HepG2 (cell line): ENCODE data around the gene APOC3. TPM values are rescaled to one million over a fixed set of nuclear protein-coding genes. Genes with fewer than 3 reads are reported as not detected.

Experiments
- CENPT ChIP-seq: sonication (generic); formaldehyde crosslinking; IDR thresholded peaks from 2 replicates; pipeline ENCODE4 v1.8.0; 2022; ENCODE audit warnings: low read depth, mild to moderate bottlenecking, moderate library complexity, missing genetic modification reagents
- CREB1 ChIP-seq, 2 experiments: fragments of 450-650 bp in 1 of 2; IDR thresholded peaks; 2 replicates each; pipeline ENCODE4 v1.6.1; 2016 to 2017; ENCODE audit warnings: control low read depth in 1 of 2, mild to moderate bottlenecking in 1 of 2, missing compliant biosample characterization in 1 of 2, missing genetic modification characterization in 1 of 2
- E2F2 ChIP-seq: sonication (generic); formaldehyde crosslinking; IDR thresholded peaks from 2 replicates; pipeline ENCODE4 v1.4.0; 2020; ENCODE audit warnings: missing genetic modification reagents, borderline replicate concordance
- FOXM1 ChIP-seq: sonication (generic); formaldehyde crosslinking; IDR thresholded peaks from 2 replicates; pipeline ENCODE4 v1.5.0; 2020; ENCODE audit warnings: missing genetic modification reagents
- GZF1 ChIP-seq: sonication (generic); formaldehyde crosslinking; IDR thresholded peaks from 2 replicates; pipeline ENCODE4 v1.5.1; 2020; ENCODE audit warnings: mild to moderate bottlenecking, missing genetic modification reagents
- LCORL ChIP-seq, 2 experiments: fragments of 450-650 bp in 1 of 2; sonication (generic) in 1 of 2; formaldehyde crosslinking in 1 of 2; IDR thresholded peaks; 2 replicates each; pipeline versions ENCODE4 v1.5.0 to v1.6.1; 2017 to 2020; ENCODE audit warnings: antibody characterized with exemption in 1 of 2, missing genetic modification reagents in 1 of 2
- MATR3 ChIP-seq: sonication (generic); formaldehyde crosslinking; IDR thresholded peaks from 2 replicates; pipeline ENCODE4 v1.4.0; 2020; ENCODE audit warnings: missing genetic modification reagents
- MZF1 ChIP-seq: sonication (generic); formaldehyde crosslinking; IDR thresholded peaks from 2 replicates; pipeline ENCODE4 v1.8.1; 2023; ENCODE audit warnings: mild to moderate bottlenecking, missing genetic modification reagents, borderline replicate concordance
- NKX3-1 ChIP-seq: sonication (generic); formaldehyde crosslinking; IDR thresholded peaks from 2 replicates; pipeline ENCODE4 v1.5.0; 2020; ENCODE audit warnings: missing genetic modification reagents
- RARG ChIP-seq: sonication (generic); formaldehyde crosslinking; IDR thresholded peaks from 2 replicates; pipeline ENCODE4 v1.4.0; 2020; ENCODE audit warnings: low read depth, mild to moderate bottlenecking, missing genetic modification reagents
- SCMH1 ChIP-seq: sonication (generic); formaldehyde crosslinking; IDR thresholded peaks from 2 replicates; pipeline ENCODE4 v1.9.0; 2021; ENCODE audit warnings: missing genetic modification reagents, mild to moderate bottlenecking, borderline replicate concordance
- TCF12 ChIP-seq, 2 experiments: fragments of 450-650 bp in 1 of 2; sonication (generic) in 1 of 2; formaldehyde crosslinking in 1 of 2; IDR thresholded peaks; 2 replicates each; pipeline versions ENCODE4 v1.6.1 to v1.8.0; 2017 to 2022; ENCODE audit warnings: antibody characterized with exemption in 1 of 2, mild to moderate bottlenecking in 1 of 2, missing genetic modification reagents in 1 of 2, moderate library complexity in 1 of 2
- ZBTB21 ChIP-seq: sonication (generic); formaldehyde crosslinking; IDR thresholded peaks from 2 replicates; pipeline ENCODE4 v1.4.0; 2020; ENCODE audit warnings: missing genetic modification reagents
- ZBTB3 ChIP-seq: sonication (generic); formaldehyde crosslinking; IDR thresholded peaks from 2 replicates; pipeline ENCODE4 v1.4.0; 2020; ENCODE audit warnings: low read depth, mild to moderate bottlenecking, moderate library complexity, missing genetic modification reagents, borderline replicate concordance
- ZBTB38 ChIP-seq: sonication (generic); formaldehyde crosslinking; IDR thresholded peaks from 2 replicates; pipeline ENCODE4 v1.5.1; 2020; ENCODE audit warnings: mild to moderate bottlenecking, missing genetic modification reagents
- ZNF160 ChIP-seq: sonication (generic); formaldehyde crosslinking; IDR thresholded peaks from 2 replicates; pipeline ENCODE4 v1.8.0; 2022; ENCODE audit warnings: mild to moderate bottlenecking, inconsistent platforms, missing genetic modification reagents
- ZNF260 ChIP-seq: sonication (generic); formaldehyde crosslinking; IDR thresholded peaks from 2 replicates; pipeline ENCODE4 v1.4.0; 2020; ENCODE audit warnings: missing genetic modification reagents, low read depth, mild to moderate bottlenecking, borderline replicate concordance
- ZNF296 ChIP-seq: sonication (generic); formaldehyde crosslinking; conservative IDR thresholded peaks from 2 replicates; pipeline ENCODE4 v1.5.0; 2020; ENCODE audit warnings: mild to moderate bottlenecking, missing genetic modification reagents
- ZNF350 ChIP-seq: sonication (generic); formaldehyde crosslinking; IDR thresholded peaks from 2 replicates; pipeline ENCODE4 v1.4.0; 2020; ENCODE audit warnings: mild to moderate bottlenecking, low read depth, missing genetic modification reagents, borderline replicate concordance
- ZNF7 ChIP-seq: IDR thresholded peaks from 2 replicates; pipeline ENCODE4 v1.6.1; 2016; ENCODE audit warnings: missing biosample characterization, missing genetic modification reagents
- ZUFSP ChIP-seq: sonication (generic); formaldehyde crosslinking; IDR thresholded peaks from 2 replicates; pipeline ENCODE4 v1.9.0; 2021; ENCODE audit warnings: missing genetic modification reagents, mild to moderate bottlenecking, borderline replicate concordance
- polyA plus RNA-seq, 8 experiments: library from polyadenylated mRNA; depleted of rRNA in 3 of 8; stranded (reverse) in 7 of 8; unstranded in 1 of 8; fragments of >200 nt; fragmentation: Illumina TruSeq in 4 of 8; extraction: Trizol in 4 of 8; gene quantifications; 2 replicates each; pipeline versions ENCODE4 v1.2.1 to v1.2.3, GENCODE V29; 2011 to 2016; ENCODE audit warnings: low read depth in 4 of 8, missing spikeins in 1 of 8, mixed read lengths in 1 of 8; ENCODE audit not compliant: insufficient read depth in 1 of 8
- total RNA-seq, 5 experiments: library from RNA; depleted of rRNA; stranded (reverse); fragments of >200 nt; fragmentation: Illumina TruSeq; extraction: Trizol; gene quantifications; 2 replicates each; pipeline ENCODE4 v1.2.3, GENCODE V29; 2016; ENCODE audit warnings: low read depth in 1 of 5
- TF ChIP-seq, protein P1 (sequence below): sonication (generic); formaldehyde crosslinking; IDR thresholded peaks from 2 replicates; pipeline ENCODE4 v1.5.0; 2020; ENCODE audit warnings: missing genetic modification reagents
- TF ChIP-seq, protein P2 (sequence below): sonication (generic); formaldehyde crosslinking; IDR thresholded peaks from 2 replicates; pipeline ENCODE4 v1.8.1; 2023; ENCODE audit warnings: missing genetic modification reagents, mild to moderate bottlenecking, borderline replicate concordance

APOC3 gene
- total and polyA plus RNA-seq, 2 of the 13 experiments (the other 11 are each of a cell fraction or from before 2014, with no cell fraction given): 314 to 687 TPM

DNA sequence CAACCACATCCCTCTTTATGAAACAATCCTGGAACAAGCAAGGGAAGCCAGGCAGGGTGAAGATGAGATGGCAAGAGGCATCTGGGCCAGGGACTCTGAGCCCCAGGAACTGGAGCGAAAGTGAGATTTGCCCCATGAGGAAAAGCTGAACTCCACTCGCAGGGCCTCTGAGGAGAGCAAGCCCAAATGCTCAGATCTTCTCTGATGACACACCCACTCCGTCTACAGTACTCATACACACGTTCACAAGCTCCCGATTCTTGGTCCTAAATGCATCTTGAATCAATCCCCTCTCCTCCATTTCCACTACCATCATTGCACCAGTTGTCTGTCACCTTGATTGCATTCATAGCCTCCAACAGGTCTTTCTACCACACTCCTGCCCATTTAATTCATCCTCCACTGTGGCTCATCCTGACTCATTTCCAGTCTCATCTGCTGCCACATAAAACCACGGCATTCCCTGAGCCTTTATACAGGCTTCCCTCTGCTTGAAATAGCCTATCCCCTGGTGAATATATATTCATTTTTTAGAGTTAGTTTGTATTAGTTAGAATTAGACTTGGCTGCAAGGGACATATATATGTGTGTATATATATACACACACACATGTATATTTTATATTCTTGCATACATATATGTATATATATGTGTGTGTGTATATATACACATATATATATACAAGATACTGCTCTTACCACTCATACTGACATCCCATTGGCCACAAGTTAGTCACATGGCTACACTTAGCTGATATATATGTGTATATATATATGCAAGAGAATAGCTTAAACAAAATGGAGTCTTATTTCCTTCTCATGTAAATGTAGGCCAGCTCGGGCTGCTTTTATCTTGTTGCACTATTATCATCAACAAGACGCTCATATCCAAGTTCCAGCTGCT is 36.6 kb upstream of the APOC3 start (continued):
- TF ChIP-seq ZBTB3 (CRISPR knock-in tag): no peak
- TF ChIP-seq TCF12 (IDR thresholded peaks at IDR 0.05): no peak
- TF ChIP-seq TCF12 (CRISPR knock-in tag; IDR thresholded peaks at IDR 0.05): 0 out of 2 replicates have a peak, but pooled peaks have one; percentile 5
- no peak for TF ChIP-seq RARG
- no peak for TF ChIP-seq SCMH1 (CRISPR knock-in tag)
- no peak for TF ChIP-seq ZUFSP (CRISPR knock-in tag)
- TF ChIP-seq ZNF160 (CRISPR knock-in tag): no peak
- no peak for TF ChIP-seq MATR3
- TF ChIP-seq ZNF350 (CRISPR knock-in tag): 0 out of 2 replicates have a peak, but pooled peaks have one; percentile 5
- no peak for TF ChIP-seq ZNF260 (CRISPR knock-in tag)
- TF ChIP-seq E2F2: 0 out of 2 replicates have a peak, but pooled peaks have one; percentile 36
- no peak for TF ChIP-seq ZNF7 (CRISPR knock-in tag)
- TF ChIP-seq, protein P1, sequence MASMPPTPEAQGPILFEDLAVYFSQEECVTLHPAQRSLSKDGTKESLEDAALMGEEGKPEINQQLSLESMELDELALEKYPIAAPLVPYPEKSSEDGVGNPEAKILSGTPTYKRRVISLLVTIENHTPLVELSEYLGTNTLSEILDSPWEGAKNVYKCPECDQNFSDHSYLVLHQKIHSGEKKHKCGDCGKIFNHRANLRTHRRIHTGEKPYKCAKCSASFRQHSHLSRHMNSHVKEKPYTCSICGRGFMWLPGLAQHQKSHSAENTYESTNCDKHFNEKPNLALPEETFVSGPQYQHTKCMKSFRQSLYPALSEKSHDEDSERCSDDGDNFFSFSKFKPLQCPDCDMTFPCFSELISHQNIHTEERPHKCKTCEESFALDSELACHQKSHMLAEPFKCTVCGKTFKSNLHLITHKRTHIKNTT (CRISPR knock-in tag): no peak
- TF ChIP-seq, protein P2, sequence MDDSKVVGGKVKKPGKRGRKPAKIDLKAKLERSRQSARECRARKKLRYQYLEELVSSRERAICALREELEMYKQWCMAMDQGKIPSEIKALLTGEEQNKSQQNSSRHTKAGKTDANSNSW (CRISPR knock-in tag): 0 out of 2 replicates have a peak, but pooled peaks have one; percentile 6
- TF ChIP-seq ZNF296 (CRISPR knock-in tag): no peak
- TF ChIP-seq GZF1 (CRISPR knock-in tag): no peak
- TF ChIP-seq ZBTB38 (CRISPR knock-in tag): 0 out of 2 replicates have a peak, but pooled peaks have one; percentile 3
- TF ChIP-seq CREB1 (IDR thresholded peaks at IDR 0.05): no peak
- TF ChIP-seq CREB1 (CRISPR knock-in tag; IDR thresholded peaks at IDR 0.05): 0 out of 2 replicates have a peak, but pooled peaks have one; percentile 29
- no peak for TF ChIP-seq MZF1 (CRISPR knock-in tag)
- no peak for TF ChIP-seq ZBTB21
- no peak for TF ChIP-seq CENPT (CRISPR knock-in tag)
- no peak for TF ChIP-seq NKX3-1
- no peak for TF ChIP-seq FOXM1 (CRISPR knock-in tag)
- no peak for TF ChIP-seq LCORL (IDR thresholded peaks at IDR 0.05)
- TF ChIP-seq LCORL (CRISPR knock-in tag; IDR thresholded peaks at IDR 0.05): no peak
